Ramos (cell line): ENCODE results near the gene CEP85.
"Not testable (repeated sequence)": the region's sequence is repeated elsewhere in the genome, so short reads cannot be mapped to it uniquely, and the experiment has no call there.

Experiments
- in situ Hi-C: fragments of 300-500 bp; cut with MboI; formaldehyde crosslinking; loops from one replicate; pipeline ENCODE4 v1.14.3; 2022; ENCODE audit warnings: low sequenced_read_pairs; ENCODE audit not compliant: unreplicated experiment

The CEP85 gene

GRCh38 chr1:26288311-26288941 lies 54.4 kb downstream of the CEP85 start:
- in situ Hi-C loops: loop anchor here (5.0 kb wide), 1 partner anchor 34 kb away; no protein-coding TSS in a partner anchor

- in situ Hi-C loops: loop anchor here (5.0 kb wide), 1 partner anchor 33 kb away; no protein-coding TSS in a partner anchor
Measured at GRCh38 chr1:26289158-26290059, 55.4 kb downstream of the CEP85 start.

- in situ Hi-C loops: no loop called here
Measured at GRCh38 chr1:26290122-26290881, 56.3 kb downstream of the CEP85 start.

- in situ Hi-C loops: no loop called here
Measured at GRCh38 chr1:26290882-26291261, 56.9 kb downstream of the CEP85 start.

- in situ Hi-C loops: no loop called here
Measured at GRCh38 chr1:26291433-26291832, 57.4 kb downstream of the CEP85 start.

GRCh38 chr1:26291939-26292338 lies 57.9 kb downstream of the CEP85 start:
- in situ Hi-C loops: no loop called here

- in situ Hi-C loops: not testable (repeated sequence)
Measured at GRCh38 chr1:26292735-26293134, 58.7 kb downstream of the CEP85 start.

- in situ Hi-C loops: no loop called here
Measured at GRCh38 chr1:26293911-26294463, 60.0 kb downstream of the CEP85 start.

- in situ Hi-C loops: no loop called here
Measured at GRCh38 chr1:26295194-26296138, 61.5 kb downstream of the CEP85 start.

GRCh38 chr1:26296340-26297056 lies 62.5 kb downstream of the CEP85 start:
- in situ Hi-C loops: no loop called here

GRCh38 chr1:26297057-26297790 lies 63.2 kb downstream of the CEP85 start:
- in situ Hi-C loops: no loop called here

GRCh38 chr1:26297791-26298124 lies 63.8 kb downstream of the CEP85 start:
- in situ Hi-C loops: no loop called here

GRCh38 chr1:26300578-26301275 lies 66.7 kb downstream of the CEP85 start:
- in situ Hi-C loops: no loop called here

- in situ Hi-C loops: no loop called here
Measured at GRCh38 chr1:26302733-26303405, 68.9 kb downstream of the CEP85 start.

GRCh38 chr1:26305667-26306289 lies 71.8 kb downstream of the CEP85 start:
- in situ Hi-C loops: no loop called here

GRCh38 chr1:26306290-26307229 lies 72.6 kb downstream of the CEP85 start, which contains the start of gene UBXN11:
UBXN11 (minus strand) TSS chr1:26306636; CDS start chr1:26302883, 3,753 bp downstream.
- in situ Hi-C loops: no loop called here
